MM.1S (cell line): ENCODE results near the gene ABCA13.

ENCODE experiments used
- DNase-seq: peaks from one replicate; pipeline ENCODE4 v3.0.0-alpha.2; 2015
- H2AFZ ChIP-seq: fragments of 300-600 bp; sonication (generic); 2 replicates; pipeline ENCODE4 v1.6.0; 2016; ENCODE audit warnings: antibody characterized with exemption, low read length
- H3F3A ChIP-seq: fragments of 300-600 bp; sonication (generic); 2 replicates; pipeline ENCODE4 v1.6.1; 2016; ENCODE audit warnings: mild to moderate bottlenecking, antibody characterized with exemption, low read length, moderate library complexity, mixed read lengths; ENCODE audit not compliant: insufficient read depth
- H3K27ac ChIP-seq: fragments of 300-600 bp; sonication (generic); 2 replicates; pipeline ENCODE4 v1.5.1; 2016; ENCODE audit warnings: mild to moderate bottlenecking, low read length
- H3K27me3 ChIP-seq: fragments of 300-600 bp; sonication (generic); replicated peaks from 2 replicates; pipeline ENCODE4 v1.6.0; 2016; ENCODE audit warnings: low read length; ENCODE audit not compliant: insufficient read depth
- H3K36me3 ChIP-seq: fragments of 300-600 bp; sonication (generic); replicated peaks from 2 replicates; pipeline ENCODE4 v1.6.1; 2016; ENCODE audit warnings: mild to moderate bottlenecking, low read length, mixed read lengths; ENCODE audit not compliant: insufficient read depth
- H3K4me1 ChIP-seq: fragments of 300-600 bp; sonication (generic); 2 replicates; pipeline ENCODE4 v1.6.1; 2016; ENCODE audit warnings: low read length, mixed read lengths
- H3K4me2 ChIP-seq: fragments of 300-600 bp; sonication (generic); 2 replicates; pipeline ENCODE4 v1.6.0; 2016; ENCODE audit warnings: low read depth, low read length
- H3K4me3 ChIP-seq: fragments of 300-600 bp; sonication (generic); 2 replicates; pipeline ENCODE4 v1.5.1; 2016; ENCODE audit warnings: low read length, mixed read lengths
- H3K79me2 ChIP-seq: fragments of 300-600 bp; sonication (generic); 2 replicates; pipeline ENCODE4 v1.6.1; 2016; ENCODE audit warnings: mixed run types, low read length, mixed read lengths
- H3K9ac ChIP-seq: fragments of 300-600 bp; sonication (generic); 2 replicates; pipeline ENCODE4 v1.6.1; 2016; ENCODE audit warnings: low read length, mixed read lengths
- H3K9me2 ChIP-seq: fragments of 300-600 bp; sonication (generic); replicated peaks from 2 replicates; pipeline ENCODE4 v1.6.1; 2016; ENCODE audit warnings: mild to moderate bottlenecking, low read length, mixed read lengths; ENCODE audit not compliant: insufficient read depth
- H3K9me3 ChIP-seq: fragments of 300-600 bp; sonication (generic); replicated peaks from 2 replicates; pipeline ENCODE4 v1.6.1; 2016; ENCODE audit warnings: mild to moderate bottlenecking, low read length, mixed read lengths; ENCODE audit not compliant: insufficient read depth
- H4K20me1 ChIP-seq: fragments of 300-600 bp; sonication (generic); 2 replicates; pipeline ENCODE4 v1.6.1; 2016; ENCODE audit warnings: mild to moderate bottlenecking, low read length, moderate library complexity, mixed read lengths; ENCODE audit not compliant: insufficient read depth
- CTCF ChIP-seq: fragments of 300-600 bp; sonication (generic); IDR thresholded peaks from 2 replicates; pipeline ENCODE4 v1.5.1; 2016; ENCODE audit warnings: antibody characterized with exemption, low read length, mixed read lengths
- EZH2 ChIP-seq: fragments of 300-600 bp; sonication (generic); optimal IDR thresholded peaks from 2 replicates; pipeline ENCODE3; 2017; ENCODE audit warnings: low read depth, mild to moderate bottlenecking, antibody characterized with exemption, low read length, mixed read lengths
- EZH2phosphoT487 ChIP-seq: fragments of 300-600 bp; sonication (generic); IDR thresholded peaks from 2 replicates; pipeline ENCODE4 v1.6.1; 2018; ENCODE audit warnings: antibody characterized with exemption, low read length

Gene ABCA13

GRCh38 chr7:48237354-48237753, 66.1 kb downstream of the ABCA13 start:
- no peaks in the 10 kb centered on the region for H4K20me1 ChIP-seq
- DNase-seq = no peak
- no peaks in the 10 kb centered on the region for H3K36me3 ChIP-seq
- H3K9ac ChIP-seq = no peak overlapping the region
- H2AFZ ChIP-seq = no peak overlapping the region
- H3K27ac ChIP-seq = no peak overlapping the region
- H3K4me3 ChIP-seq = no peak overlapping the region
- H3K9me3 ChIP-seq = no peaks in the 10 kb centered on the region
- peaks cover 11% of the 10 kb centered on the region for H3K4me1 ChIP-seq
- H3K4me2 ChIP-seq = no peak overlapping the region
- TF ChIP-seq CTCF = no peak
- no peak for TF ChIP-seq EZH2phosphoT487
- TF ChIP-seq EZH2 = no peak
- no peaks in the 10 kb centered on the region for H3K9me2 ChIP-seq
- no peaks in the 10 kb centered on the region for H3K79me2 ChIP-seq
- no peaks in the 10 kb centered on the region for H3K27me3 ChIP-seq
- H3F3A ChIP-seq = no peaks in the 10 kb centered on the region

- Histone ChIP-seq H3K79me2 (no peaks in the 10 kb centered on the region), H4K20me1 (no peaks in the 10 kb centered on the region), H3K9ac (no peak overlapping the region), H2AFZ (no peak overlapping the region), H3K27ac (no peak overlapping the region), H3K36me3 (no peaks in the 10 kb centered on the region), H3K4me1 (peaks cover 11% of the 10 kb centered on the region), H3K27me3 (no peaks in the 10 kb centered on the region), H3K9me3 (no peaks in the 10 kb centered on the region), H3K4me3 (no peak overlapping the region), H3K9me2 (no peaks in the 10 kb centered on the region), H3K4me2 (no peak overlapping the region), H3F3A (no peaks in the 10 kb centered on the region)
- TF ChIP-seq EZH2 (no peak), EZH2phosphoT487 (no peak), CTCF (no peak)
- DNase-seq = no peak
These were observed 71.6 kb downstream of the ABCA13 start for GRCh38 chr7:48242846-48243245.

- Histone ChIP-seq H3K4me3 (no peak overlapping the region), H3K4me2 (no peak overlapping the region), H3K9ac (no peak overlapping the region), H3K27ac (no peak overlapping the region), H3K9me2 (no peaks in the 10 kb centered on the region), H2AFZ (no peak overlapping the region), H3K9me3 (no peaks in the 10 kb centered on the region), H3K4me1 (no peaks in the 10 kb centered on the region), H3F3A (no peaks in the 10 kb centered on the region), H3K27me3 (no peaks in the 10 kb centered on the region), H3K79me2 (no peaks in the 10 kb centered on the region), H3K36me3 (no peaks in the 10 kb centered on the region), H4K20me1 (no peaks in the 10 kb centered on the region)
- no peak for TF ChIP-seq EZH2
- no peak for TF ChIP-seq EZH2phosphoT487
- no peak for TF ChIP-seq CTCF
- no peak for DNase-seq
These were observed 73.6 kb downstream of the ABCA13 start for GRCh38 chr7:48244864-48245271.
